HG02885 (cell line): ENCODE data around the gene PELO.
A peak's percentile ranks its signal among the peaks of the same experiment; 100 is the strongest.

ENCODE experiments used
- ATAC-seq: cut with Tn5 transposase; IDR thresholded peaks from one replicate; pipeline ENCODE4 v1.9.1; 2021; ENCODE audit warnings: mild to moderate bottlenecking; ENCODE audit not compliant: unreplicated experiment, poor library complexity

Gene PELO

GRCh38 chr5:52771343-52772039 is 16.2 kb upstream of the PELO start:
- ATAC-seq, result peak; percentile 96

GRCh38 chr5:52772668-52773067 is 15.0 kb upstream of the PELO start:
- ATAC-seq, result no peak

- no peak for ATAC-seq
Measured at GRCh38 chr5:52773342-52773741, 14.4 kb upstream of the PELO start.

- no peak for ATAC-seq
Measured at GRCh38 chr5:52774005-52774410, 13.7 kb upstream of the PELO start.

GRCh38 chr5:52776116-52776515 is 11.6 kb upstream of the PELO start:
- no peak for ATAC-seq

GRCh38 chr5:52777186-52777585 is 10.5 kb upstream of the PELO start:
- no peak for ATAC-seq

GRCh38 chr5:52778781-52779180 is 8.9 kb upstream of the PELO start:
- no peak for ATAC-seq

GRCh38 chr5:52779213-52779612 is 8.5 kb upstream of the PELO start:
- ATAC-seq, result no peak

GRCh38 chr5:52783226-52783959 is 4.3 kb upstream of the PELO start:
- no peak for ATAC-seq

GRCh38 chr5:52784737-52785136 is 3.0 kb upstream of the PELO start:
- ATAC-seq, result no peak

- ATAC-seq, result no peak
Measured at GRCh38 chr5:52786391-52786790, 1.3 kb upstream of the PELO start.

GRCh38 chr5:52786949-52787599 is 642 bp upstream of the PELO start:
- peak; percentile 46 for ATAC-seq

- no peak for ATAC-seq
Measured at GRCh38 chr5:52788505-52788821, 747 bp downstream of the PELO start.

- ATAC-seq, result no peak
Measured at GRCh38 chr5:52789378-52789777, 1.7 kb downstream of the PELO start.

GRCh38 chr5:52789851-52790250 is 2.1 kb downstream of the PELO start:
- ATAC-seq, result no peak

GRCh38 chr5:52791366-52791765 is 3.6 kb downstream of the PELO start:
- no peak for ATAC-seq

- ATAC-seq, result no peak
Measured at GRCh38 chr5:52794519-52794918, 6.8 kb downstream of the PELO start.

GRCh38 chr5:52796031-52796430 is 8.3 kb downstream of the PELO start:
- ATAC-seq, result no peak

- no peak for ATAC-seq
Measured at GRCh38 chr5:52796516-52797103, 8.9 kb downstream of the PELO start.

GRCh38 chr5:52798938-52799337 is 11.2 kb downstream of the PELO start:
- no peak for ATAC-seq

GRCh38 chr5:52799358-52799982 is 11.8 kb downstream of the PELO start:
- ATAC-seq, result peak; percentile 29
